ENCODE measurements around the gene CDKAL1.

DNA sequence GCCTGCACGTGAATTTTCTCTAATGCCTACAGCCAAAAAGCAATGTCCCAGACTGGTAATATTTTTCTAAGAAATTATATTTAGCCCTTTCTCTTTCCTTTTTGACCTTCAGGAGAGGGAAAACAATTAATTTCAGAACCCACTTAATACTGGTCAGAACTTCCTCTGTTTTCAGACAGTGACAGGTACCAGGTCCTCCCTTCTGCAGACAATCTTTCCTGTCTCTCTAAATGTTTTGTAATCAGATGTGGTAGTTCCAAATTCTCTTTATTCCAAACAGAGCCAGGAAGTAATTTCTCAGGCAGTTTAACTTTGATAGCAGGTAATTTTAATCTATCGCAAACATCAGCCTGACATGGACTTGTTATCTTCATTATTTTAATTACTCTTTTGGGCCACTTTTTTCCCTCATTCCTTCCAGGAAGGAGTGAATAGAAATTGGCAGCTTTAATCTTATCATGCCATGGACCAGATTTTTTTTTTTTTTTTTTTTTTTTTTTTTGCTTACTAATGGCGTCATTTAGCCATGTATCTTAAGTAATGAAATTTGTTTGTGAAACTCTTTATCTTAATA is 710.7 kb downstream of the CDKAL1 start:
- TF ChIP-seq YY1 (IDR thresholded peaks at IDR 0.05; ENCODE audit: low read depth, low read length), result no peak
- TF ChIP-seq, protein P1, sequence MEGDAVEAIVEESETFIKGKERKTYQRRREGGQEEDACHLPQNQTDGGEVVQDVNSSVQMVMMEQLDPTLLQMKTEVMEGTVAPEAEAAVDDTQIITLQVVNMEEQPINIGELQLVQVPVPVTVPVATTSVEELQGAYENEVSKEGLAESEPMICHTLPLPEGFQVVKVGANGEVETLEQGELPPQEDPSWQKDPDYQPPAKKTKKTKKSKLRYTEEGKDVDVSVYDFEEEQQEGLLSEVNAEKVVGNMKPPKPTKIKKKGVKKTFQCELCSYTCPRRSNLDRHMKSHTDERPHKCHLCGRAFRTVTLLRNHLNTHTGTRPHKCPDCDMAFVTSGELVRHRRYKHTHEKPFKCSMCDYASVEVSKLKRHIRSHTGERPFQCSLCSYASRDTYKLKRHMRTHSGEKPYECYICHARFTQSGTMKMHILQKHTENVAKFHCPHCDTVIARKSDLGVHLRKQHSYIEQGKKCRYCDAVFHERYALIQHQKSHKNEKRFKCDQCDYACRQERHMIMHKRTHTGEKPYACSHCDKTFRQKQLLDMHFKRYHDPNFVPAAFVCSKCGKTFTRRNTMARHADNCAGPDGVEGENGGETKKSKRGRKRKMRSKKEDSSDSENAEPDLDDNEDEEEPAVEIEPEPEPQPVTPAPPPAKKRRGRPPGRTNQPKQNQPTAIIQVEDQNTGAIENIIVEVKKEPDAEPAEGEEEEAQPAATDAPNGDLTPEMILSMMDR (IDR thresholded peaks at IDR 0.05 in 2 of 3, conservative IDR thresholded peaks at IDR 0.05 in 1 of 3; ENCODE audit: control insufficient read depth in 2 of 3, extremely low read depth in 1 of 3, insufficient read depth in 1 of 3, low read depth in 3 of 3, low read length in 3 of 3), result no peak
- TF ChIP-seq, protein P2, sequence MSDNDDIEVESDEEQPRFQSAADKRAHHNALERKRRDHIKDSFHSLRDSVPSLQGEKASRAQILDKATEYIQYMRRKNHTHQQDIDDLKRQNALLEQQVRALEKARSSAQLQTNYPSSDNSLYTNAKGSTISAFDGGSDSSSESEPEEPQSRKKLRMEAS (IDR thresholded peaks at IDR 0.05; ENCODE audit: low read depth, low read length), result no peak
- TF ChIP-seq GABPA (IDR thresholded peaks at IDR 0.05; ENCODE audit: low read depth), result no peak
- no peak for TF ChIP-seq ZBTB11 (CRISPR knock-in tag; IDR thresholded peaks at IDR 0.05)
- no peak for TF ChIP-seq EP300 (IDR thresholded peaks at IDR 0.05; ENCODE audit: borderline replicate concordance in 1 of 2, control insufficient read depth in 1 of 2, low read depth in 2 of 2, low read length in 2 of 2)
- TF ChIP-seq IRF5 (IDR thresholded peaks at IDR 0.05; ENCODE audit: borderline replicate concordance), result no peak
- TF ChIP-seq RCOR1 (conservative IDR thresholded peaks at IDR 0.05; ENCODE audit: low read depth, low read length), result no peak
- no peak for TF ChIP-seq JUND (IDR thresholded peaks at IDR 0.05; ENCODE audit: low read depth, low read length)
- no peak for TF ChIP-seq BHLHE40 (IDR thresholded peaks at IDR 0.05; ENCODE audit: borderline replicate concordance in 1 of 2, low read depth in 2 of 2, low read length in 1 of 2)
- TF ChIP-seq, protein P3, sequence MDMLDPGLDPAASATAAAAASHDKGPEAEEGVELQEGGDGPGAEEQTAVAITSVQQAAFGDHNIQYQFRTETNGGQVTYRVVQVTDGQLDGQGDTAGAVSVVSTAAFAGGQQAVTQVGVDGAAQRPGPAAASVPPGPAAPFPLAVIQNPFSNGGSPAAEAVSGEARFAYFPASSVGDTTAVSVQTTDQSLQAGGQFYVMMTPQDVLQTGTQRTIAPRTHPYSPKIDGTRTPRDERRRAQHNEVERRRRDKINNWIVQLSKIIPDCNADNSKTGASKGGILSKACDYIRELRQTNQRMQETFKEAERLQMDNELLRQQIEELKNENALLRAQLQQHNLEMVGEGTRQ (IDR thresholded peaks at IDR 0.05; ENCODE audit: borderline replicate concordance, low read depth, low read length), result no peak
- TF ChIP-seq POLR2AphosphoS2 (IDR thresholded peaks at IDR 0.05; ENCODE audit: low read depth, low read length), result no peak
